ENCODE measurements around the gene TRMT10B. TPM values are rescaled to one million over a fixed set of nuclear protein-coding genes. Genes with fewer than 3 reads are reported as not detected.

The TRMT10B gene
- total and polyA plus RNA-seq, 2 experiments from 2014 or later: 3.0 to 4.1 TPM

DNA sequence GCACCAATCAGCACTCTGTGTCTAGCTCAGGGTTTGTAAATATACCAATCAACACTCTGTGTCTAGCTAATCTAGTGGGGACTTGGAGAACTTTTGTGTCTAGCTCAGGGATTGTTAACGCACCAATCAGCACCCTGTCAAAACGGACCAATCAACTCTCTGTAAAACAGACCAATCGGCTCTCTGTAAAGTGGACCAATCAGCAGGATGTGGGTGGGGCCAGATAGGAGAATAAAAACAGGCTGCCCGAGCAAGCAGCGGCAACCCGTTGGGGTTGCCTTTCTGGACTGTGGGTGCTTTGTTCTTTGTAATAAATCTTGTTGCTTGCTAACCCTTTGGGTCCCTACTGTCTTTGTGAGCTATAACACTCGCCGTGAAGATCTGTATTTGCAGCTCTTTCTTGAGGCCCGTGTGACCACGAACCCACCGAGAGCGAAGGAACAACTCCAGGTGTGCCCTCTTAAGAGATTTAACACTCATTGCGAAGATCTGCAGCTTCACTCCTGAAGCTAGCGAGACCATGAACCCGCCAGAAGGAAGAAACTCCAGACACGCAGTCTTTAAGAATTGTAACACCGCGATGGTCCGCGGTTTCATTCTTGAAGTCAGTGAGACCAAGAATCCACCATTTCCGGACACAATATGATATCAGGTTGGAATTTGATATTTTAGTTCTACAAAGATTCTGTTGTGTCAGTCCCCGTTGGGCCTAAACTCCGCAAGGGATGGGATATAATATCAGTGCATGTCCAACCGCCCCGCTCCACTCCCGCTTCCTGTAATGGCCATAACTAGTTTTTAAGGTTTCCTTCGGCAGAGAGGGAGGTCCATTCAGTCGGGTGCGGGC, 740 bp upstream of the TRMT10B start:
- Histone ChIP-seq H3K27ac (peak overlapping the region; percentile 86), H3K79me2 (peaks cover 15% of the 10 kb centered on the region), H3K9me2 (replicated peaks; ENCODE audit: insufficient read depth) (no peaks in the 10 kb centered on the region), H4K20me1 (ENCODE audit: insufficient read depth, poor library complexity, severe bottlenecking) (no peaks in the 10 kb centered on the region), H3K4me3 (peak overlapping the region; percentile 82), H3K36me3 (replicated peaks; ENCODE audit: insufficient read depth, low read depth) (no peaks in the 10 kb centered on the region), H2AFZ (peak overlapping the region; percentile 98), H3K4me1 (ENCODE audit: insufficient read depth) (peaks cover 5% of the 10 kb centered on the region), H3K9me3 (ENCODE audit: low read depth) (no peaks in the 10 kb centered on the region), H3K27me3 (no peaks in the 10 kb centered on the region), H3K4me2 (peak overlapping the region; percentile 90)
- WGBS (ENCODE audit: low lambda C conversion rate, missing lambda C conversion rate): 94% methylated on average over 29 of the region's 29 CpGs
- no peak for DNase-seq (ENCODE audit: low spot score)
- TF ChIP-seq, protein P1, sequence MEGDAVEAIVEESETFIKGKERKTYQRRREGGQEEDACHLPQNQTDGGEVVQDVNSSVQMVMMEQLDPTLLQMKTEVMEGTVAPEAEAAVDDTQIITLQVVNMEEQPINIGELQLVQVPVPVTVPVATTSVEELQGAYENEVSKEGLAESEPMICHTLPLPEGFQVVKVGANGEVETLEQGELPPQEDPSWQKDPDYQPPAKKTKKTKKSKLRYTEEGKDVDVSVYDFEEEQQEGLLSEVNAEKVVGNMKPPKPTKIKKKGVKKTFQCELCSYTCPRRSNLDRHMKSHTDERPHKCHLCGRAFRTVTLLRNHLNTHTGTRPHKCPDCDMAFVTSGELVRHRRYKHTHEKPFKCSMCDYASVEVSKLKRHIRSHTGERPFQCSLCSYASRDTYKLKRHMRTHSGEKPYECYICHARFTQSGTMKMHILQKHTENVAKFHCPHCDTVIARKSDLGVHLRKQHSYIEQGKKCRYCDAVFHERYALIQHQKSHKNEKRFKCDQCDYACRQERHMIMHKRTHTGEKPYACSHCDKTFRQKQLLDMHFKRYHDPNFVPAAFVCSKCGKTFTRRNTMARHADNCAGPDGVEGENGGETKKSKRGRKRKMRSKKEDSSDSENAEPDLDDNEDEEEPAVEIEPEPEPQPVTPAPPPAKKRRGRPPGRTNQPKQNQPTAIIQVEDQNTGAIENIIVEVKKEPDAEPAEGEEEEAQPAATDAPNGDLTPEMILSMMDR (IDR thresholded peaks at IDR 0.05; ENCODE audit: poor library complexity): no peak
- TF ChIP-seq EZH2 (IDR thresholded peaks at IDR 0.05; ENCODE audit: borderline replicate concordance): no peak
- TF ChIP-seq EZH2phosphoT487 (IDR thresholded peaks at IDR 0.05; ENCODE audit: low read depth, severe bottlenecking, unreplicated experiment): no peak

DNA sequence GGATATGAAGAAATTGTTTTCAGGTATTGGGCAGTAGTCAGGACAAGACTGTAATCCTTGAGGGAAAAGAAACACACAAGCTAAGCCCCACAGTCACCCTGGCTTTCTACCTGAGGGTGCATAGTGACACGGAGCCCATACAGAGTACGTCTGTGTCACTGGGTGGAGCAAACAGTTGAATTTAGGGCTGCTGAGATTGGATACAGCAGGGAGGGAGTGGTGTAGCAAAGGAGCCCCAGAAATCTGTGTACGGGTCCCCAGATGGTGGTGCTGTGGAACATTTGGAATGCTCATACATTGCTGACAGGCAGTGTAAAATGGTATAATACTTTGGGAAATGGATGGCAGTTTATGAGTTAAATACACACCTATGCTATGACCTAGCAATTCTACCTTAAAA, 5.1 kb downstream of the TRMT10B start:
- Histone ChIP-seq H3K27ac (no peak overlapping the region), H3K27me3 (no peaks in the 10 kb centered on the region), H2AFZ (no peak overlapping the region), H3K4me3 (no peak overlapping the region), H3K4me2 (no peak overlapping the region), H3K4me1 (ENCODE audit: insufficient read depth) (peaks cover 5% of the 10 kb centered on the region), H4K20me1 (ENCODE audit: insufficient read depth, poor library complexity, severe bottlenecking) (no peaks in the 10 kb centered on the region), H3K9me2 (replicated peaks; ENCODE audit: insufficient read depth) (no peaks in the 10 kb centered on the region), H3K36me3 (replicated peaks; ENCODE audit: insufficient read depth, low read depth) (no peaks in the 10 kb centered on the region), H3K79me2 (peaks cover 15% of the 10 kb centered on the region), H3K9me3 (ENCODE audit: low read depth) (no peaks in the 10 kb centered on the region)
- 86% methylated on average over 3 of the region's 3 CpGs for WGBS (ENCODE audit: low lambda C conversion rate, missing lambda C conversion rate)
- no peak for DNase-seq (ENCODE audit: low spot score)
- TF ChIP-seq EZH2 (IDR thresholded peaks at IDR 0.05; ENCODE audit: borderline replicate concordance) (no peak), EZH2phosphoT487 (IDR thresholded peaks at IDR 0.05; ENCODE audit: low read depth, severe bottlenecking, unreplicated experiment) (no peak)
- TF ChIP-seq, protein P1 (IDR thresholded peaks at IDR 0.05; ENCODE audit: poor library complexity): no peak

DNA sequence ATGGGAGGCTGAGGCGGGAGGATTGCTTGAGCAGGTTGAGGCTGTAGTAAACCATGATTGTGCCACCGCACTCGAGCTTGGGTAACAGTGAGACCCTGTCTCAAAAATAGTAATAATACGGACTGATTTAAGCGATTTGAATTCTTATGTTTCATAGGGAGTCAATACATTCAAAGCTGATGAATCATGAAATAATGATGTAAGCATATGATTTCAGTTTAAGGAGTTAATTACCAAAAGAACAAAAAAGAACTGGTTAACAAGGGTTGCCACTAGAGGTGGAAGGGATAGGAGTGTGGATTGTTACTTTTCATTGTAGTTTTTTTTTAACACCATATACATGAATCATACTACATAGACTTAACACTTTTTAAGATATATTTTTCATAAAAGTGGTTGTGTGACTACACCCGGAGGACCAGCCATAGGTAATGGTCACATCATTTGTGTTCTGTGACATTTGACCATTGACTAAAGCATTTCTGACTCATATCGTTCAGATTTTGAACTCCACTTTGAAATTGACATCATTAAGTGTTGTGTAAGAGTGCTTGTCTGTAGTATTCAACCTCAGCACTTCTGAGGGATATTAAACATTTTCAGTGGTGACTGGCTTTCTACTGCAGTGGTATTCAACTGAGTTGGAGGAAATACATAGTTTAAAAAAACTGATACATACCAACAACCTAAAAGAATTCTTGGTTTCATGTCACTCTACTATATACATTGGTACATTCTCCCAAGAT, 7.0 kb downstream of the TRMT10B start:
- no peaks in the 10 kb centered on the region for H3K9me2 ChIP-seq (replicated peaks; ENCODE audit: insufficient read depth)
- H3K79me2 ChIP-seq: peaks cover under 1% of the 10 kb centered on the region
- TF ChIP-seq EZH2 (IDR thresholded peaks at IDR 0.05; ENCODE audit: borderline replicate concordance) (no peak), EZH2phosphoT487 (IDR thresholded peaks at IDR 0.05; ENCODE audit: low read depth, severe bottlenecking, unreplicated experiment) (no peak)
- TF ChIP-seq, protein P1 (IDR thresholded peaks at IDR 0.05; ENCODE audit: poor library complexity): no peak
- no peaks in the 10 kb centered on the region for H3K9me3 ChIP-seq (ENCODE audit: low read depth)
- H2AFZ ChIP-seq: no peak overlapping the region
- no peaks in the 10 kb centered on the region for H3K27me3 ChIP-seq
- DNase-seq (ENCODE audit: low spot score): no peak
- H3K4me2 ChIP-seq: no peak overlapping the region
- 94% methylated on average over 7 of the region's 7 CpGs for WGBS (ENCODE audit: low lambda C conversion rate, missing lambda C conversion rate)
- H4K20me1 ChIP-seq (ENCODE audit: insufficient read depth, poor library complexity, severe bottlenecking): no peaks in the 10 kb centered on the region
- H3K27ac ChIP-seq: peak overlapping the region; percentile 46
- no peaks in the 10 kb centered on the region for H3K36me3 ChIP-seq (replicated peaks; ENCODE audit: insufficient read depth, low read depth)
- H3K4me3 ChIP-seq: no peak overlapping the region
- H3K4me1 ChIP-seq (ENCODE audit: insufficient read depth): no peaks in the 10 kb centered on the region
